Prostate gland (tissue), 2 donors: ENCODE measurements around the gene LYVE1.

Experiments
- POLR2AphosphoS5 ChIP-seq: sonication (generic); formaldehyde crosslinking; IDR thresholded peaks from one replicate; pipeline ENCODE4 v1.6.1; 2017; ENCODE audit warnings: antibody characterized with exemption
- TF ChIP-seq, protein P1 (sequence below), 4 experiments: fragments of 200-600 bp in 2 of 4; fragments of 450-650 bp in 2 of 4; sonication (generic) in 2 of 4; IDR thresholded peaks; 1 replicate in 3 of 4; 2 replicates in 1 of 4; pipeline ENCODE4 v1.5.1; 2016 to 2019; ENCODE audit warnings: antibody characterized with exemption in 4 of 4, mild to moderate bottlenecking in 2 of 4, moderate library complexity in 2 of 4

DNA sequence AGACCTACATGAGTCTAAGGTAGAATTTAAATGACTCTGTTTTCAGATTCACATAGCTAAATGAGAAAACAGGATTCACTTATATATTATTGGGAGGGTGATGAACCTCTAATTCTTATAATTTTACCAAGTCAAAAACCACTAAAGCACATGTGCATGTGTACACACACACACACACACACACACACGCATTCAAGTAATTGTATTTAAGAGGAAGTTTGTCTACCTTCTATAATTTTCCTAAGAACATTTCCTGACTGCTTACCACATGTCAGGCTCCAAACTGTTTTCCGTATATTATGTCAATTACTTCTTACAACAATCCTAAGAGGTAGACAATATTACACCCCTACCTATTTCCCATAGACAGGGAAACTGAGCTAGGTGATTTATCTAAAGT is 34.1 kb downstream of the LYVE1 start:
- TF ChIP-seq, protein P1, sequence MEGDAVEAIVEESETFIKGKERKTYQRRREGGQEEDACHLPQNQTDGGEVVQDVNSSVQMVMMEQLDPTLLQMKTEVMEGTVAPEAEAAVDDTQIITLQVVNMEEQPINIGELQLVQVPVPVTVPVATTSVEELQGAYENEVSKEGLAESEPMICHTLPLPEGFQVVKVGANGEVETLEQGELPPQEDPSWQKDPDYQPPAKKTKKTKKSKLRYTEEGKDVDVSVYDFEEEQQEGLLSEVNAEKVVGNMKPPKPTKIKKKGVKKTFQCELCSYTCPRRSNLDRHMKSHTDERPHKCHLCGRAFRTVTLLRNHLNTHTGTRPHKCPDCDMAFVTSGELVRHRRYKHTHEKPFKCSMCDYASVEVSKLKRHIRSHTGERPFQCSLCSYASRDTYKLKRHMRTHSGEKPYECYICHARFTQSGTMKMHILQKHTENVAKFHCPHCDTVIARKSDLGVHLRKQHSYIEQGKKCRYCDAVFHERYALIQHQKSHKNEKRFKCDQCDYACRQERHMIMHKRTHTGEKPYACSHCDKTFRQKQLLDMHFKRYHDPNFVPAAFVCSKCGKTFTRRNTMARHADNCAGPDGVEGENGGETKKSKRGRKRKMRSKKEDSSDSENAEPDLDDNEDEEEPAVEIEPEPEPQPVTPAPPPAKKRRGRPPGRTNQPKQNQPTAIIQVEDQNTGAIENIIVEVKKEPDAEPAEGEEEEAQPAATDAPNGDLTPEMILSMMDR (IDR thresholded peaks at IDR 0.05), result no peak
- no peak for TF ChIP-seq POLR2AphosphoS5
